B cell (primary cell): Measurements from ENCODE around the gene PIGQ. TPM values are rescaled to one million over a fixed set of nuclear protein-coding genes. Genes with fewer than 3 reads are reported as not detected.

Experiments used
- ATAC-seq: fragments of 200-7000 bp; cut with Tn5 transposase; one replicate; pipeline ENCODE4 v1.10.0; 2021; ENCODE audit warnings: low read depth, mild to moderate bottlenecking, moderate number of reproducible peaks, moderate library complexity
- CTCF ChIA-PET: fragments of 350-600 bp; sonication (Branson Sonifier 250); formaldehyde crosslinking; loops from one replicate; lab custom pipeline; 2021; ENCODE audit warnings: antibody characterized with exemption, inconsistent platforms; lab: Charles Lee
- POLR2A ChIA-PET: fragments of 350-600 bp; sonication (Branson Sonifier 250); formaldehyde crosslinking; loops from one replicate; lab custom pipeline; 2021; ENCODE audit warnings: antibody characterized with exemption; lab: Charles Lee
- DNase-seq: peaks from one replicate; pipeline ENCODE4 v3.0.0; 2013
- H2AFZ ChIP-seq: 2 replicates; pipeline ENCODE4 v1.6.1; 2012; ENCODE audit warnings: mild to moderate bottlenecking, low read depth, low read length; ENCODE audit not compliant: insufficient read depth, poor library complexity, severe bottlenecking
- H3K27ac ChIP-seq, 2 donors: 1 replicate in 1 of 2; 2 replicates in 1 of 2; pipeline ENCODE4 v1.5.1; 2012 to 2013; ENCODE audit warnings: low read length in 2 of 2, mild to moderate bottlenecking in 2 of 2, moderate library complexity in 1 of 2
- H3K27me3 ChIP-seq, 4 experiments: fragments of 200-600 bp in 1 of 4; sonication (generic) in 1 of 4; replicated peaks in 1 of 4; 1 replicate in 2 of 4; 2 replicates in 2 of 4; pipeline versions ENCODE4 v1.6.1 to v1.7.0; 2013 to 2016; ENCODE audit warnings: low read length in 3 of 4, mild to moderate bottlenecking in 2 of 4, mixed read lengths in 1 of 4, moderate library complexity in 1 of 4; ENCODE audit not compliant: insufficient read depth in 4 of 4, control insufficient read depth in 3 of 4; ENCODE audit errors: control extremely low read depth in 1 of 4
- H3K36me3 ChIP-seq, 2 experiments: replicated peaks in 1 of 2; 1 replicate in 1 of 2; 2 replicates in 1 of 2; pipeline versions ENCODE4 v1.6.1 to v1.7.1; 2013; ENCODE audit warnings: low read length in 1 of 2; ENCODE audit not compliant: insufficient read depth in 2 of 2, control insufficient read depth in 1 of 2; ENCODE audit errors: control extremely low read depth in 1 of 2, extremely low read depth in 1 of 2
- H3K4me1 ChIP-seq, 2 donors: fragments of 200-600 bp in 1 of 2; sonication (generic) in 1 of 2; 1 replicate in 1 of 2; 2 replicates in 1 of 2; pipeline versions ENCODE4 v1.5.1 to v1.6.1; 2013 to 2017; ENCODE audit warnings: low read length in 2 of 2; ENCODE audit not compliant: control insufficient read depth in 2 of 2, insufficient read depth in 2 of 2
- H3K4me2 ChIP-seq: replicated peaks from 2 replicates; pipeline ENCODE3; 2012; ENCODE audit warnings: mild to moderate bottlenecking, low read depth, low read length; ENCODE audit not compliant: poor library complexity, severe bottlenecking
- H3K4me3 ChIP-seq, 5 experiments: fragments of 200-600 bp in 1 of 5; sonication (generic) in 1 of 5; 1 replicate in 3 of 5; 2 replicates in 2 of 5; pipeline versions ENCODE4 v1.5.1 to v1.7.0; 2011 to 2016; ENCODE audit warnings: low read length in 4 of 5, mild to moderate bottlenecking in 4 of 5, low read depth in 2 of 5, control low read depth in 1 of 5, moderate library complexity in 1 of 5; ENCODE audit not compliant: insufficient read depth in 1 of 5; ENCODE audit errors: control extremely low read depth in 1 of 5, extremely low read depth in 1 of 5
- H3K79me2 ChIP-seq: fragments of 200-600 bp; sonication (generic); one replicate; pipeline ENCODE4 v1.6.0; 2016; ENCODE audit warnings: low read length; ENCODE audit not compliant: control insufficient read depth, insufficient read depth
- H3K9ac ChIP-seq: fragments of 200-600 bp; sonication (generic); 2 replicates; pipeline ENCODE4 v1.6.1; 2017; ENCODE audit warnings: mild to moderate bottlenecking, low read length, moderate library complexity
- H3K9me3 ChIP-seq, 3 donors: one replicate each; pipeline versions ENCODE4 v1.6.1 to v1.7.1; 2013; ENCODE audit warnings: low read length in 2 of 3; ENCODE audit not compliant: control insufficient read depth in 2 of 3, insufficient read depth in 1 of 3; ENCODE audit errors: control extremely low read depth in 1 of 3
- H4K20me1 ChIP-seq: 2 replicates; pipeline ENCODE4 v1.6.0; 2012; ENCODE audit warnings: mild to moderate bottlenecking, low read length; ENCODE audit not compliant: insufficient read depth, control insufficient read depth, poor library complexity, severe bottlenecking
- H3K27ac Mint-ChIP-seq: one replicate; pipeline ENCODE4 v1.8.0; 2021; ENCODE audit warnings: mixed read lengths
- H3K27me3 Mint-ChIP-seq: one replicate; pipeline ENCODE4 v1.8.0; 2021; ENCODE audit warnings: mixed read lengths
- H3K4me1 Mint-ChIP-seq: one replicate; pipeline ENCODE4 v1.8.0; 2021; ENCODE audit warnings: mixed read lengths
- H3K4me3 Mint-ChIP-seq: one replicate; pipeline ENCODE4 v1.8.0; 2021; ENCODE audit warnings: mixed read lengths
- H3K9me3 Mint-ChIP-seq: one replicate; pipeline ENCODE4 v1.8.0; 2022; ENCODE audit warnings: mixed read lengths; ENCODE audit not compliant: insufficient read depth
- EZH2 ChIP-seq: IDR thresholded peaks from 2 replicates; pipeline ENCODE4 v1.6.1; 2012; ENCODE audit warnings: borderline replicate concordance, low read depth, mild to moderate bottlenecking, moderate library complexity, low read length; ENCODE audit not compliant: insufficient read depth, poor library complexity, severe bottlenecking
- WGBS: methylation state at CpG from one replicate; pipeline ENCODE4 v1.1.5; 2013; ENCODE audit warnings: missing lambda C conversion rate; ENCODE audit not compliant: insufficient coverage; 5-methylcytosine and 5-hydroxymethylcytosine counted together
- intact Hi-C: fragments of 100-400 bp; cut with micrococcal nuclease; formaldehyde crosslinking; loops from one replicate; pipeline ENCODE4 v1.10.0; 2022
- polyA plus RNA-seq: library from polyadenylated mRNA; depleted of rRNA; stranded (reverse); fragments of >200 nt; gene quantifications from 2 replicates; pipeline ENCODE4 v1.2.3, GENCODE V29; 2012
- total RNA-seq, 2 donors: library from RNA; stranded (reverse); fragments of 120-200 nt in 1 of 2; gene quantifications; 1 replicate in 1 of 2; 2 replicates in 1 of 2; pipeline versions ENCODE4 v1.2.3 to v1.2.4, GENCODE V29; 2013 to 2022
- TF ChIP-seq, protein P1 (sequence below): fragments of 200-600 bp; IDR thresholded peaks from one replicate; pipeline ENCODE4 v1.8.0; 2022; ENCODE audit warnings: antibody characterized with exemption, mild to moderate bottlenecking

The PIGQ gene
- total and polyA plus RNA-seq, 2 donors (not counting 1 experiment from before 2014, with no cell fraction given) = 56.9 to 68.5 TPM

DNA sequence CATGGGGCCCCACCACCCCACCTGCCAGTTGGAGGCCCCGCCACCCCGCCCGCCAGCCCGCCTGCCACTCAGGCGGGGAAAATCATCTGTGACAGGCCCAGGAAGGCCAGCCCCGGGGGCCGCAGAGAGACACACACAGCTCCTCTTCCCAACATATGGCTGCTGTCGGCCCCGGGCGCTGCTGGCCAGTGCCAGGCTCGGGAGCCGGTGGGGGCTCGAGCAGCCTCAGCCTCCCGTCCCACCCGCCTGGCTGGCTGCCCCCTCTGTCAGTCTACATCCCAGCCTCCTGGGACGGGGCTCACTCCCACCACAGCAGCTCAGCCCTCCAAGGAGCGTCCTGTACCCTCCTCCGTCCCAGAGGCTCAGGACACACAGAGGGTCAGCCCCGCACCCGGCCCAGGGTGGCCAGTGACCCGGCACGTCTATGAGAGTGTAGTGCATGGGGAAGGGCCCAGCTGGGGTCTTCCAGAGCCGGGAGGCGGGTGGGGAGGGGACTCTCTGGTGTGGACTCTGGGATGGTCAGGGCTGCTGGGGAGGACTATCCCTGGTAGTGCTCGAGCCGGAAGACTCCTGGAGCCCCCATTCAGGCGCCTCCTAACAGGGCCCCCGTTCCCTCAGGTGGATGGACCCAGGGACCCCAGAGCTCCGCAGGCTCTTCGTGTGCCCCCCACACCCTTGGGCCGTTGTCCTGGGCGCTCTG, 13.1 kb upstream of the PIGQ start:
- H3K27ac ChIP-seq = no peak overlapping the region
- no peak for ATAC-seq
- POLR2A ChIA-PET = no interaction called here

More for the DNA sequence above, 13.1 kb upstream of the PIGQ start:
- Mint-ChIP-seq H3K27ac (no peak overlapping the region), H3K4me1 (no peaks in the 10 kb centered on the region), H3K27me3 (peaks cover 4% of the 10 kb centered on the region), H3K4me3 (no peak overlapping the region), H3K9me3 (no peaks in the 10 kb centered on the region)
- Histone ChIP-seq H4K20me1 (no peaks in the 10 kb centered on the region), H3K4me3 (no peak overlapping the region), H3K9me3 (peaks cover 0 to 7% (median 0%) of the 10 kb centered on the region in 3 donors), H2AFZ (no peak overlapping the region), H3K27me3 (peaks cover 0 to 29% (median 9%) of the 10 kb centered on the region in 4 experiments), H3K4me1 (peaks cover 3 to 6% of the 10 kb centered on the region in 2 donors), H3K36me3 (peaks cover 0 to 4% of the 10 kb centered on the region in 2 experiments), H3K9ac (no peak overlapping the region), H3K79me2 (no peaks in the 10 kb centered on the region), H3K4me2 (no peak overlapping the region)
- CTCF ChIA-PET = no interaction called here
- WGBS = 92% methylated on average over 31 of the region's 32 CpGs
- DNase-seq = no peak
- TF ChIP-seq, protein P1, sequence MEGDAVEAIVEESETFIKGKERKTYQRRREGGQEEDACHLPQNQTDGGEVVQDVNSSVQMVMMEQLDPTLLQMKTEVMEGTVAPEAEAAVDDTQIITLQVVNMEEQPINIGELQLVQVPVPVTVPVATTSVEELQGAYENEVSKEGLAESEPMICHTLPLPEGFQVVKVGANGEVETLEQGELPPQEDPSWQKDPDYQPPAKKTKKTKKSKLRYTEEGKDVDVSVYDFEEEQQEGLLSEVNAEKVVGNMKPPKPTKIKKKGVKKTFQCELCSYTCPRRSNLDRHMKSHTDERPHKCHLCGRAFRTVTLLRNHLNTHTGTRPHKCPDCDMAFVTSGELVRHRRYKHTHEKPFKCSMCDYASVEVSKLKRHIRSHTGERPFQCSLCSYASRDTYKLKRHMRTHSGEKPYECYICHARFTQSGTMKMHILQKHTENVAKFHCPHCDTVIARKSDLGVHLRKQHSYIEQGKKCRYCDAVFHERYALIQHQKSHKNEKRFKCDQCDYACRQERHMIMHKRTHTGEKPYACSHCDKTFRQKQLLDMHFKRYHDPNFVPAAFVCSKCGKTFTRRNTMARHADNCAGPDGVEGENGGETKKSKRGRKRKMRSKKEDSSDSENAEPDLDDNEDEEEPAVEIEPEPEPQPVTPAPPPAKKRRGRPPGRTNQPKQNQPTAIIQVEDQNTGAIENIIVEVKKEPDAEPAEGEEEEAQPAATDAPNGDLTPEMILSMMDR = no peak
- TF ChIP-seq EZH2 = no peak
- intact Hi-C loops = no loop called here
